ENCODE data around the gene GRIK3.

Gene GRIK3

DNA sequence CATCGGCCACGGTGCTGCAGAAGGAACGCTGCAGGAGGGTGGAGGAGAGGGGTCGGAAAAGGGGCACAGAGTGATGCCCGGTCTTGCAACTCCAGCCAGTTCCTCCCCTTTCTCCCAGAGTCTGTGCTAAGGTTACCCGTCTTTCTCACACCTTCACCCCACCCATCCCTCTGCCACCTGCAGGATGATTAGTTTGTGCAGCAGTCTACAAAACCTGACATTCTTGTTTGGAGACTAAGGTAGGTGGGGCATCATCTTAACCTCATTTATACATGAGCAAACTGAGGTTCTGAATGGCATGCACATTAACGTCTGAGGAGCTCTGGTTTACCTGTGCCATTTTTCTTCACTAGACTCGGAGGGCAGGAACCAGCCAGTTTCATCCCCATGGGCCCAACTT is 232.3 kb downstream of the GRIK3 start:
- DNase-seq (ENCODE audit: low spot score): no peak
- TF ChIP-seq, protein P1, sequence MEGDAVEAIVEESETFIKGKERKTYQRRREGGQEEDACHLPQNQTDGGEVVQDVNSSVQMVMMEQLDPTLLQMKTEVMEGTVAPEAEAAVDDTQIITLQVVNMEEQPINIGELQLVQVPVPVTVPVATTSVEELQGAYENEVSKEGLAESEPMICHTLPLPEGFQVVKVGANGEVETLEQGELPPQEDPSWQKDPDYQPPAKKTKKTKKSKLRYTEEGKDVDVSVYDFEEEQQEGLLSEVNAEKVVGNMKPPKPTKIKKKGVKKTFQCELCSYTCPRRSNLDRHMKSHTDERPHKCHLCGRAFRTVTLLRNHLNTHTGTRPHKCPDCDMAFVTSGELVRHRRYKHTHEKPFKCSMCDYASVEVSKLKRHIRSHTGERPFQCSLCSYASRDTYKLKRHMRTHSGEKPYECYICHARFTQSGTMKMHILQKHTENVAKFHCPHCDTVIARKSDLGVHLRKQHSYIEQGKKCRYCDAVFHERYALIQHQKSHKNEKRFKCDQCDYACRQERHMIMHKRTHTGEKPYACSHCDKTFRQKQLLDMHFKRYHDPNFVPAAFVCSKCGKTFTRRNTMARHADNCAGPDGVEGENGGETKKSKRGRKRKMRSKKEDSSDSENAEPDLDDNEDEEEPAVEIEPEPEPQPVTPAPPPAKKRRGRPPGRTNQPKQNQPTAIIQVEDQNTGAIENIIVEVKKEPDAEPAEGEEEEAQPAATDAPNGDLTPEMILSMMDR (IDR thresholded peaks at IDR 0.05; ENCODE audit: extremely low read depth, insufficient read depth, missing control alignments): no peak
- in situ Hi-C loops (cut with MboI; ENCODE audit: low pct_unique_long_range_greater_than_20kb, low sequenced_read_pairs, unreplicated experiment): no loop called here

DNA sequence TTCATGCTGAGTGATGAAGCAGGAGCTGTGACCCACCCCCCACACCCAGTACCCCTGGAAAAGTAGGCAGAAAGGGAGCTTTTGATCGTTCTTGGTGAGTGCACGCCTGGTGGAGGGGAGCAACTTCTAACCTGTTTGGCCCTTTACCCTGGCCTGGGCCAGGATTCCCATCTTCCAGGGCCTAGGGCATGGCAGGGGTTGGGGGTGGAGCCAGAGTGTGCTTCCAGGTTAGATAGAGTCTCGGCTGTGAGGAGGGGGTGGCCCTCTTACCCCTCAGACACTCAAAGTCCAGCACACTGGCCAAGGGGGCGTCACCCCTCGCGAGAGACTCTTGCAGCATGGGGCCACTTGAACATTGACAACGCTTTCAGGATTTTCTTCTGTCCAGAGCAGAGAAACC is 236.6 kb downstream of the GRIK3 start:
- in situ Hi-C loops (cut with MboI; ENCODE audit: low pct_unique_long_range_greater_than_20kb, low sequenced_read_pairs, unreplicated experiment): no loop called here
- DNase-seq (ENCODE audit: low spot score): no peak
- TF ChIP-seq, protein P1 (IDR thresholded peaks at IDR 0.05; ENCODE audit: extremely low read depth, insufficient read depth, missing control alignments): no peak

DNA sequence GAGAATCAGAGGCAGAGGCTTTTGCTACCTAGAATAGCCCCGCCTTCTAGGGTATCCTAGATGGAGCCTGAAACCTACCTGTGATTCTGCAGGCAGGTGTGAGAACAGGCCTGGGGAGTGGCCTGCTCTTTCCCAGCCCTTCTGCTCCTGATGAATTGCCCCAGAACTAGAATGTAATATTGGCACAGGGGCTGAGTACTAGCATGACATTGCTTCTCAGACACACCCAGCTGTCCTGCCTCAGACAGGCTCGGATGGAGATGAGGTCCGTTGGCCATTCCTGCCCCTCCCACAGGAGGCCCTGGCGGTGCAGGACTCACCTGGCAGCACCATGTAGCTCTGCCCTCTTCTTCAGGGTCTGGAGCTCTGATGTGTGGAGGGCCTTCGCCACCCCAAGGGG is 237.6 kb downstream of the GRIK3 start:
- no peak for DNase-seq (ENCODE audit: low spot score)
- in situ Hi-C loops (cut with MboI; ENCODE audit: low pct_unique_long_range_greater_than_20kb, low sequenced_read_pairs, unreplicated experiment): no loop called here
- TF ChIP-seq, protein P1 (IDR thresholded peaks at IDR 0.05; ENCODE audit: extremely low read depth, insufficient read depth, missing control alignments): no peak

DNA sequence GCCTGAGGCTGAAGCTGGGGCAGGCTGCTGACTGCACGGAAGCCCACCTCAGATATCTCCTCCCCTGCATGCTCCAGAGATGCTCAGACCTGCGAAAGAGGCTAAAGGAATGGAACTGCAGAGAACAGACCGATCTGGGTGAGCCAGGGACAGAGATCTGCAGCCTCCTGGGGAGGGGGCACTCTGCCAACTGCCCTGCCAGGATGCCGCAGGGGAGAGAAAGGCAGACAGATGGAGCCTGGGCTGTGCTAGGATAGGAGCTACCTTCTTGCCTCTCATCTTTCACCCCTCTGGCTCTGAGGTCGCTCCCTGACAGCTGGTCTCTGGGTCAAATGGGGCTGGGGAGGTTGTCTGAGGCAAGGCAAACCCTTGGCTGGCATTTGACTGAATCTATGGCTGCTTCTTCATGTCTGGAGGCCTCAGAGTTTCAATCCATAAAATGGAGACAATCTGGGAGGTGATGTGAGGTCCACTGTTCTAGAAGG is 238.2 kb downstream of the GRIK3 start:
- in situ Hi-C loops (cut with MboI; ENCODE audit: low pct_unique_long_range_greater_than_20kb, low sequenced_read_pairs, unreplicated experiment): no loop called here
- TF ChIP-seq, protein P1 (IDR thresholded peaks at IDR 0.05; ENCODE audit: extremely low read depth, insufficient read depth, missing control alignments): no peak
- no peak for DNase-seq (ENCODE audit: low spot score)

DNA sequence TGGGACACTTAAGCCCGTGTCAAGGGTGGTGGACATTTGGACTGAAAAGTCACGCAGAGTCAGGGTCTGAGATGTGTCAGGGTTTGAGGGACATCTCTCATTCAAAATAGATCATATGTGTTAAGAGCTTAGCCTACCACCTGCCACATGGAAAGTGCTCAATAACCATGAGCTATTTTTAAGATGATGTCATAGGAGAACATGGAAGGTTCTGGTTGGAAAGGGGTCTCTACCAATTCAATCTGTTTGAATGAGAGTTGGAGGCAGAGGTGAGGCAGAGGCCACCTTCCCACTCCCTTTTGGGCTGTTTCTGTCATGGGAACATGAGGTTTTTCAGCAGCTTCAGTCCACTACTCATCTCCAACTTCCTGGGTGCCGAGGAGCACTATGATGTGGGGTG is 239.9 kb downstream of the GRIK3 start:
- in situ Hi-C loops (cut with MboI; ENCODE audit: low pct_unique_long_range_greater_than_20kb, low sequenced_read_pairs, unreplicated experiment): no loop called here
- no peak for DNase-seq (ENCODE audit: low spot score)
- TF ChIP-seq, protein P1 (IDR thresholded peaks at IDR 0.05; ENCODE audit: extremely low read depth, insufficient read depth, missing control alignments): no peak

DNA sequence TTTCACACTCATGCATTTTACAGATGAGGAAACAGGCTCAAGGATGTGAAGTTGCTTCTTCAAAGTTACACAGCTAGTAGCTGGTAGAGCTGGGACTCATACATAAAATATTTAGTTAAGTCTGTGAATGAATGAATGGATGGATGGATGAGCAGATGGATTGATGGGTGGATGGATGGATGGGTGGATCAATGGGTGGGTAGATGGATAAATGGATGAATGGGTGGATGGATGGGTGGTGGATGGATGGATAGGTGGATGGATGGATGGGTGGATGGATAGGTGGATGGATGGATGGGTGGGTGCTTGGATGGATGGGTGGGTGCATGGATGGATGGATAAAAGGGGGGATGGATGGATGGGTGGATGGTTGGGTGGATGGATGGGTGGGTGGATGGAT is 240.9 kb downstream of the GRIK3 start:
- TF ChIP-seq, protein P1 (IDR thresholded peaks at IDR 0.05; ENCODE audit: extremely low read depth, insufficient read depth, missing control alignments): no peak
- no peak for DNase-seq (ENCODE audit: low spot score)
- in situ Hi-C loops (cut with MboI; ENCODE audit: low pct_unique_long_range_greater_than_20kb, low sequenced_read_pairs, unreplicated experiment): no loop called here

DNA sequence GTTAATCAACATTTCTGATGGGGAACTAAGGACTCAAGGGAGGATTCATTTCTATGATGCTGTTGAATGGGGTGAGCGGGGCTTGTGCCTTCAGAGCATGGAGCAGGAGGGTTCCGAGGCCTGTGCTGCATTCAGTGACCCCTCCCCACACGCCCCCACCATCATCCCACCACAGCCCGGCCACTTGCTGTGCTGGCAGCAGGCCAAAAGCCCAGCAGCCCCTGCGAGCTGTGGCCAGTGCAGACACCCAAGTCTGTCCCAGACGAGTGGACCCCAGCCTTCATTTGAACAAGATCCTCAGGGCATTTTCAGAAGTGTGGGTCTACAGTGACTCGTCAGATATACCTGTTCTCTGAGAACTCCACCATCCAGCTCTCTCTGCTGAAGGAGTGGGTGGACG is 242.0 kb downstream of the GRIK3 start:
- in situ Hi-C loops (cut with MboI; ENCODE audit: low pct_unique_long_range_greater_than_20kb, low sequenced_read_pairs, unreplicated experiment): no loop called here
- TF ChIP-seq, protein P1 (IDR thresholded peaks at IDR 0.05; ENCODE audit: extremely low read depth, insufficient read depth, missing control alignments): no peak
- no peak for DNase-seq (ENCODE audit: low spot score)
